ENCODE measurements around the gene ADARB2.

DNA sequence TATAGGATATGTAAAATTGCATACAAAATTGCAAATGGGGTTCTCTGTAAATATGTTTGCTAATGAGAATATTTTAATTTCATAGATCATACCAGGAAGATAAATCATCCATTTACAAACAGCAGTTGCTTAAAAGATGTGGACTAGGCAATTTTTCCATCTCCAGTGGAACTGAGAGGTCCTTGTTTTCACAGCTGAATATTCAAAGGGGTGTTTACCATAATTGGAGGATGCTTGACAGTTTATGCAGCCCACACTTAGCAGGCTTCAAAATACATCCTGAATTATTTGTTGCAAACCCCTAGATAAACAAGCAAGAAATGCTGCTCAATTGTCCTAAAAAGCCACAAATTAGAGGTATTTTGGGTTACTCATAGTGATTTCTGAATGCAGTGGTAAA lies 69.9 kb downstream of the ADARB2 start:
- TF ChIP-seq CTCF (IDR thresholded peaks at IDR 0.05; ENCODE audit: poor library complexity) (no peak), EZH2 (IDR thresholded peaks at IDR 0.05; ENCODE audit: borderline replicate concordance) (no peak), EZH2phosphoT487 (IDR thresholded peaks at IDR 0.05; ENCODE audit: low read depth, severe bottlenecking, unreplicated experiment) (no peak)

Data from hepatocyte (in vitro differentiated cells).